Inferior parietal cortex (tissue), 1 donor: Measurements from ENCODE around the gene POFUT2.
A peak's percentile ranks its signal among the peaks of the same experiment; 100 is the strongest.
"Not testable (repeated sequence)": the region's sequence is repeated elsewhere in the genome, so short reads cannot be mapped to it uniquely, and the experiment has no call there.

ENCODE experiments used
- DNase-seq: peaks from one replicate; pipeline ENCODE4 v3.0.0-alpha.2; 2016; ENCODE audit errors: extremely low spot score

POFUT2 gene

DNA sequence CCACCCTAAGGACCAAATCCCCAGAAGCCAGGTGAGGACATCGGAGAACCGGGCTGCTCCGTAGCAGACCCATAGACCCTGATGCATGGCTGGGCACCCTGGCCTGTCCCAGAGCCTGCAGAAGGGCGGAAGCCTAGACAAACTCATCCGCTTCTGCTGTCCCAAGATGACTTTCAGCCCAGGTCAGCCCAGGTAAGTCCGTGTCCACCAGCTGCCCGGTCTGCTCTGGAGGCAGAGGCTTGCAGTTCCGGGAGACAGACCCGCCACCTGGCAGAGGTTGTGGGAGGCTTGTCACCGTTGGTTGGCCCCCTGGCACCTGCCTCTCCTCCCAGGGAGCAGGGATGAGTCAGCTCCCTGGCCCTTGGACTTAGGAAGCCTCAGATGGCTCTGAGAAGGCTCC, 22.8 kb upstream of the POFUT2 start:
- DNase-seq = no peak

DNA sequence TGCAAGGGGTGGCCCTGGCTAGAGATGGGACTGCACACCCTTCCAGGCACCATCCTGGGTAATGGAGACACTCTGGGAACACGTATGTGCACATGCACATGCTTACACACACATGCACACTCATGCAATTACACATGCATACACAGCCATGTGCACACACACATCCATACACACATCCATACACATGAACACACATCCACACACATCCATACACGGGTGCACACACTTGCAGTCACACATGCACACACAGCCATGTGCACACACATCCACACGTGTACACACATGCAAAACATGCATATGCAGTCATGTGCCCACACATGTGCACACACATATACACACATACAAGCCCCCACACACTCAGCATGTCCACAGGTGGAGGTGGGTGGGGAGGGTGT, 22.3 kb upstream of the POFUT2 start:
- DNase-seq = no peak

DNA sequence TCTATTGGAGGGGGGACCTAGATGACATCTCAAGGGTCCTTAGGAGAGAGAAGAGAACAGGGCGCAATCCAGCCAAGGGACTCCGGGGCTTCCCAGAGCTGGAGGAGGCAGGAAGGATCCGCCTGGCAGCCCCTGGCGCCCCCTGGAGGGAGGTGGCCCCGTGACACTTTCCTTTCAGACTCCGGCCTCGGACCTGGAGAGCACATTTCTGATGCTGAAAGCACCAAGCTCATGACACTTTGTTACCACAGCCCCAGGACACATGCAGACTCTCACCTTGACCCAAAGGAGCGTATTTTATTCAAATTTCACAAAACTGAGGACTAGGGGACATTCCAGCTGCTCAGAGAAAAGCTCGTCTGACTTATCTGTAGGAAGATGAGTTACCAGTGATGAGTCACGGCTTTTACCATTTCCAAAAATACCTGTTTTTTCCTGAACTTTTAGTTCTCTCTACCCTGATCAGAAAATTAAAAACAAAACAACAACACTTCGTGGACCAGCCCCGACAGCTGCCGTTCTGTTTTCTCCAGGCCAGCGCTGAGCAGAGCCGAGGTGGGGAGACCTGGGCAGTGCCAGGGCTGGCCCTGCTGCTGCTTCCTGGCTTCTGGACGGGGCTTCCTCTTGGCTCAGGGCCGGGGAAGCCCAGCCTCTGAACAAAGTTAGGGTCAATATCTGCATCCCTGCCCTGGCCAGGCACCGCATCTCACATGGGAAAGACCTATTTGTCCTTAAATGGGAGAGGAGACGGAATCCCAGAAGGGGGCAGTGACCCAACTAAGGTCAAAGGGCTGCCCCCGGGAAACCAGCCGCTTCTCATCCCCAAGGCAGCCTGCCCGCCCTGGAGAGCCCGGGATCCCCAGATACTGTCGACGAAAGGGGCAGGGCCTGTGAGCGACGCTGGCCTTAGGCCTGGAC, 21.6 kb upstream of the POFUT2 start:
- peak; percentile 33 for DNase-seq

DNA sequence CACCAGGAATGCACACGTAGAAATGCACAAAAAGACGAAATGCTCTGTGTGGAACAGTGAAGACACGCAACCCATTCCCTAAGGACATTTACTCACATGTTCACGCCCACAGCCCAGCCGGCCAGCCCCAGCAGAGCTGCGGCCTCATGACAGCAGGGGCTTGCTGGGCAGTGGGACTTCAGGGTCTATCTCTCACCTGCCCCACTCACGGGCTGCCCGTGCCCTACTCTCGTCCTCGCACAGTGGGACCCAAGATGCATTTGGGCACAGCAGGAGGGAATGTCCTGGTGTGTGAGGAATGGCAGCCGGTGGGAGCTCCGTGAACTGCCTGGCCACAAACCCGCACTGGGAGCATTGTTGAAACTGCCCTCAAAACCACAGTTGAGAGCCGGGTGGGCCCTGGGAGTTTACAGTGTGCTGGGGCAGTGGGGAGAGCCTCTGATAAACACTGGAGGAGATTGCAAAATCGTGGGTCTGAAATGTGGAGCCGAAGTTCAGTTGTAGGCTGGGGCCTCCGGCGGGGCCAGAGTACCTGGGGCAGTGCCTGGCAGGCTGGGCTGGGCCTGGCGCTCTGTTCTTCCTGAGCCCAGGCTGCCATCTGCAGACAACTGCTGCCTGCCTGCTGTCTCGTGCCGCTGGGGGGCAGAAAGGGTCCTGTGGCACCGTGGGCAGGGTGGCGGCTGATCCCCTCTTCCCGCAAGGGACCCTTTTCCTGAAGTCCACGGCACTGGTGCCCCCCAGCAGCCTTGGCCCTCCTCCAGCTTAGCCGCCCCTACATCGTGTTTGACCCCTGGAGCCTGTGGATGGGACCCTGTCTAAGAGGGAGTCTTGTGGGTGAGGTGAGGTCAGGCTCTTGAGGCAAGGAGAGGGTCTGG, 20.7 kb upstream of the POFUT2 start:
- DNase-seq = no peak

DNA sequence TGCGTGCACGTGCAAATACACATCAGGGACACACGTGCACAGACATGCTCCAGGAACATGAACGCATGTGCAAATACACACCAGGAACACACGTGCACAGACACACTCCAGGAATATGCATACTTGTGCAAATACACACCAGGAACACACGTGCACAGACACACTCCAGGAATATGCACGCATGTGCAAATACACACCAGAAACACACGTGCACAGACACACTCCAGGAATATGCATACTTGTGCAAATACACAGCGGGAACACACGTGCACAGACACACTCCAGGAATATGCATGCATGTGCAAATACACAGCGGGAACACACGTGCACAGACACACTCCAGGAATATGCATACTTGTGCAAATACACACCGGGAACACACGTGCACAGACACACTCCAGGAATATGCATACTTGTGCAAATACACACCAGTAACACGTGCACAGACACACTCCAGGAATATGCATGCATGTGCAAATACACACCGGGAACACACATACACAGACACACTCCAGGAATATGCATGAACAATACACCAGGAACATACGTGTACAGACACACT, 20.0 kb upstream of the POFUT2 start:
- DNase-seq = not testable (repeated sequence)

DNA sequence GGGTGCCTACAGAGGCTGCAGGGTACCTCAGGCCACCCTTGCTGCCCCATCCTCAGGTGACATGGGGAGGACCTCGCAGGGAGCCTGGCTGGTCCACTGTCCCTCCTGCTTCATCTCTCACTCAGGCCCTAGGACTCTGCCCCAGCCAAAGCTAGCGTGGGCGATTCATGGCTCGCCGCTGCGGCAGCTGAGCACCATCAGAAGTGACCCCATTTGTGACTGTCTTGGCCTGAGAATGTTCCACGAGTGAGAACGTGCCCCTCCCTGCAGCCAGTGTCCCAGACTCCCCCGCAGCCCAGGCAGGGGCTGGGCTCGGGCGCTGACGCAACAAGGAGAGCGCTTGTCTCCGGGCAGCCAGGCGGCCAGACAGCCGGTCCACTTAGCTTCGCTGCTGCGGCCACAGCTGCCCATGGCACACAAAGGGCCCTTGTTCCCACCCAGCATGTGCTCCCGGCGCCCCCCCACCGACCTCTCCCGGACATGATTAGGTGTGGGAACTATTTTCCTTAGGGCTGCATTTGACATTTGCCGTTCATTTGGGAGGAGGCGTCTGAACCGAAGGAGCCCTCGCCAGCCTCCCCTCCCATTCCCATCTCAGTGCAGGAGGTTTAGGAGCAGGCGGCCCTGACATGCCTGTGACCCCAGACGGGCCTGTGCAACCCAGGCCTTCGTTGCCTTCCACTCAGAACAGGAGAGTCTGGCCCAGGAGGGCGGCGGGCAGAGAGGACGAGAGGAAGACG, 19.3 kb upstream of the POFUT2 start:
- peak; percentile 78 for DNase-seq

DNA sequence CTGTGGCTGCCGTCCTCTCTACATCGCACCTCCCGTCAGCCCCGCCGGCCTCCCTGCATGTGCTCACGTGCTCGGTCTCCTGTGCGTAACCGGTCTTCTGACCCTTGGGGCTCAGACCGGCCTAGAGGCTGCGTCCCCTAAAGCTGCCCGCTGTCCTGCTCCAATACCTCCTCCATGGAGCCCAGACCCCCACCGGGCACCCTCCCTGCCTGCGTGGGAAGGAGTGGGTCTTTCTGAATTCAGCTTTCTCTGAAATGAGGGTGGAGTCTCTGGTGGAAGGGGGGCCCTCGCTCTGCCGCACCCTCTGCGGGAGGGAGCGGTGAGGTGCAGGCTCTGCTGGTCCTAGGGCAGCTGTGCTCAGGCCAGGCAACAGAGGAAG, 18.7 kb upstream of the POFUT2 start:
- no peak for DNase-seq

DNA sequence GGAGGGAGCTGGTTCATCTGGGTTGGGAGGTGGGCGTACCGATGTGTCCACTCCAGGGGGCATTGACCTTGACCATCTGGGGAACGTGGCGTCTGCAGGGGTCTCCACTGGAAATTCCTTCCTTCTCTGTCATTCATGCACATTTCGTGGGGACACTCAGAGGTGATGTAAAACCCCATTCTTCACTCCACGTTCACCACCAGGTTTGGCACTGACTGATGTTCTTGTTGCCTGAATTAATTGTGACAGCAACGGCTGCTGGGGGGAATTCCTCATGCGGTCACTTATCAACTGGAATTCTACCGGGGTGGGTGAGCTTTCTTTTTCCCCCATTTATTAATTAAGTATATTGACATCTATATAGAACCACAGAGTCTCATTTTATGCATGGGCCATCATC, 18.1 kb upstream of the POFUT2 start:
- DNase-seq = no peak

DNA sequence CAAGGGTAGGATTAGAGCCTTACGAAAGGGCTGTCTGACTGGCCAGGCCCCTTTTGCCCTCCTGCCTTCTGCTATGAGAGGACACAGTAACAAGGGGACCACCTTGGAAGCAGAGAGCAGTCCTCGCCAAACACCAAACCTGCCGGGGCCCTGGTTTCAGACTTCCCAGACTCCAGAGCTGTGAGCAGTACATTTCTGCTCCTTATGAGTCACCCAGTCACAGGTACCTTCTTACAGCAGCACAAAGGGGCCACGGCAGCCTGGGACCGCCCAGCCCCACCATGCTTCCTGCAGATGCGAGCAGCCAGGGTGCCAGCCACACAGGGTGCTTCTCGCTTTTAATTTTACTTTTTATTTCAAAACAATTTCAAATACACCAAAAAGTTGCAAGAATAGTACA, 17.2 kb upstream of the POFUT2 start:
- no peak for DNase-seq

DNA sequence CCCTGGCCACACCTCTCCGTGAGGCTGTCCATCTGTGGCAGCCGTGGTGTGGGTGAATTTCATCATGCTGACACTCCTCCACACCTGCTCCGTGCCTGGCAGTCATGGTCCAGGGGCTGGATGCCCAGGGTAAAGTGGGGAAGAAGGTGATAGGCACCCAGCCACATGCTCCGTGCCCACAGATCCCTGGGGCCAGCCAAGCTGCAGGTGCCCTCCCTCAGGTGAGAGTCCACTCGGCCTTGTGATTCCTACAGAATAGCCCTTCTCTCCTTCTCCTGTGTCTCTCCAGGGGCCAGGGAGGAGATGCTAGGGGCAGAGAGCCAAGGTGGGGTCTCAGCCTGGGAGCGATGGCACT, 16.8 kb upstream of the POFUT2 start:
- no peak for DNase-seq

DNA sequence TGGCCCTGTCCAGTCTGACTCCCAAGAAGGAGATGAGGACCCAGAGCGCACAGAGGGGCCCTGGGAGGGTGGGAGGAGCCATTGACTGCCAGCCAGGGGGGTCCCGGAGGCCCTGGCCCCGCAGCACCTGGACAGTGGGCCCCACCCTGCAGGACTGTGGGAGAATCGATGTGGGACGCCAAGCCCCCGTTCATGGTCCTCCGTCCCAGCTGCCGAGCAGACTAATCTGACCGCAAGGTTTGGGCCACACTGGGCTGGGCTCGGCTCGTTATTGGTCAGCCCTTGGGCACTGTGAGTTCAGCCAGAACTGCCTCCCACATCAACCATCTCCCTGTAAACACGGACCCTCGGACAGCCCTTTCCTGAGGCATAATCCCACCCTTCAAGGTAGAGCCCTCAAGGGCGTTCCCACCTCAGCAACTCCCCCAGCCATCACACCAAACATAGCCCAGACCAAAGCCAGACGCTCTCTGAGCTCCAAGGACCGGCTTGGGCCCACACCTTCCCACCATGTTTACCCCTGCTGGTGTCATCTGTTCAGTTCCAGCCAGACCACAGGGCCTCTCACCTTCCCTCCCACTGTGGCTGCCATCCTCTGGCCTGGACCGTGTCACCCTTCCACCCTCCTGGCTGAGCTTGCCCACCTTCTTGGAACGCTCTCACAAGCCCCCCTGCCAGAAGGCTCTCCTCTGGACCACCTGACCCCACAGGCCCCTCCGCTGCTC, 16.2 kb upstream of the POFUT2 start:
- no peak for DNase-seq

DNA sequence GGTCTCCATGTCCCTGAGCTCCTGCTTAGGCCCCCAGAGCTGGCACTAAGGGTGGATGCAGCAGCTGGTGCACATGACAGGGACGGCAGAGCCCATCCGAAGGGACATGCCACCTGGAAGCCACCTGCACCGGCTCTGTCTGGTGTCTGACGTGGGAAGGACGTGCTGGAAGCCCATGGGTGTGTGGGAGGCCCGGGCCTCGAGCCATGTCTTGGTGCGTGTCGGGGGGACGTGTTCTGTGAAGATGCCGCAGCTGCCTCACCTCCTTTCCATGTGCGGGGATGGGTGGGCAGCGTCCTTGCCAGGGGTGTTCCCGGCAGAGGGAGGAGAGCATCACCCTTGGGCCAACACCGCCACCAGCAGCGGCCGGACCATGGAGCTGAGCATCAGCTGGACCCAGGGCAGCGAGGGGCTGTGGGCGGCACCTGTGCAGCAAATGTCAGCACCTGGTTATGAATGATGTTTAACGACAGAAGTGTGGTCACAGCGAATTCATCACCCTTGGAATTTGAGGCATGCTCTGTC, 15.5 kb upstream of the POFUT2 start:
- no peak for DNase-seq

DNA sequence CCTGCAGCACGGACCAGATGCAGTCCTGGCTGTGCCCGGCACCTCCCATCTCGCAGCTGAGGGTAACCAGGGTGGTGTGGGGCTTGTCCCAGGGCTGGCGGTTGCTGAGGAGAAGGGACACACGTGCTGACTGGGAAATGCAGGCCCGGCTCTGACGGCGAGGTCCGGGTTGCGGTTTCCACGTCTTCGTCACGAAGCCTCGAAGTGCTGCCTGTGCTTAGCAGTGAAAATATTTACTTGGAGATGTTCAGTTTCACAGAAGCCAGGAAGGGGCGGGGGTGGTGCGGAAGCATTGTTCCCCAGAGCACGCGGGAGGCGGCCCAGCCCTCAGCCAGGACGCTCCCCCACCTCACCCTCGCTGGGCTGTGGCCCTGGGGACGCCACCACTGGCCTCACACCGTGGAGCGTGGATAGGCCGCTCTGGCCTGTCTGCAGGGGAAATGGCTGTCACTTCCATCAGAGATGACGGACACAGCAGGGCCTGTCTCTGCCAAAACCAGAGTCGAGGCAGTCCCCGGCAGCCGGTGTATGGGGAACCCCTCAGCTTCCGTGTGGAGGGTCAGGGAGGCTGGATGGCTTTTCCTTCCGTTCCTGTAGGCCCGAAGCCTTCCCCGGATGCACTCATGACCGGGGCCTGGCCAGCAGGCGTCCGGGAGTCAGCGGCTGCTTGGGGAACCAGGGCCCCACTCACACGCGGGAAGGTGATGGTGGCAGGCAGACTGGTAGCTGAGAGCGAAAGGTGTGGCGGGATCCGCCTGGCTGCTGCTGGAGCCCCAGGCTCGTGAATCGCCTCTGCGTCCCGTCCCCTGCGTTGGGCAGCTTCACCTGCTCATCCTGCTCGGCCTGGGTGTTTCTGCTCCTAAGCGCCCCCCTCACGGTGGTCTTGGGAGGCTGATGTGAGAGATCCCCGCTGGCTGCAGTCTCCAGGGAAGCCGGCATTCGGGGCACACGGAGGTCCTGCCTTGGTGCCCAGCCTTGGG, 14.7 kb upstream of the POFUT2 start:
- DNase-seq = no peak

DNA sequence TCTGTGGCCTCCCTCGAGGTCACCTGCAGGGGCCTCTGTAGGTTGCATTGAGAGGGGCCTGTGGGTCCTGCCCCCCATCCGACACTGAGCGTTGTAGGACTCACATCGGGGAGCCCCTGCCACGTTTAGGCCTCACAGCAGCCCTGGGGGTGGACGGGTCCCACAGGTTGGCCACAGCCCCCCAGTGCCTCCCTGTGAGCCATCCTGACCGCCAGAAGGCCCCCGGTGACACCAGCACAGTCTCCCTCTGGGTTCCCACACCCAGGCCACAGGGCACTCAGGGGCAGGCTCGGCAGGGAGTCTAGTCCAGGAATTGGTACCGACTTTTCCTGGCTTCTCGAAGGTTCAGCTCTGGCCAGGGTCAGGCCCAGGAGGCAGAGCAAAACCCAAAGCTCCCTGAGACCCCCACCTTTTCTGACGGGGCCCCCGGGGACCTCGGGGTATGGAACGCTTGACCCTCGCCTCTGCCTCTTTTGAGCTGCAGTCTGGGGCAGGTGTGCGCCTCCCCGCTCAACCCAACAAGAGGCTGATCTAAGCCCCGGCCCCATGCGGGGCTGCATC, 13.9 kb upstream of the POFUT2 start:
- no peak for DNase-seq

DNA sequence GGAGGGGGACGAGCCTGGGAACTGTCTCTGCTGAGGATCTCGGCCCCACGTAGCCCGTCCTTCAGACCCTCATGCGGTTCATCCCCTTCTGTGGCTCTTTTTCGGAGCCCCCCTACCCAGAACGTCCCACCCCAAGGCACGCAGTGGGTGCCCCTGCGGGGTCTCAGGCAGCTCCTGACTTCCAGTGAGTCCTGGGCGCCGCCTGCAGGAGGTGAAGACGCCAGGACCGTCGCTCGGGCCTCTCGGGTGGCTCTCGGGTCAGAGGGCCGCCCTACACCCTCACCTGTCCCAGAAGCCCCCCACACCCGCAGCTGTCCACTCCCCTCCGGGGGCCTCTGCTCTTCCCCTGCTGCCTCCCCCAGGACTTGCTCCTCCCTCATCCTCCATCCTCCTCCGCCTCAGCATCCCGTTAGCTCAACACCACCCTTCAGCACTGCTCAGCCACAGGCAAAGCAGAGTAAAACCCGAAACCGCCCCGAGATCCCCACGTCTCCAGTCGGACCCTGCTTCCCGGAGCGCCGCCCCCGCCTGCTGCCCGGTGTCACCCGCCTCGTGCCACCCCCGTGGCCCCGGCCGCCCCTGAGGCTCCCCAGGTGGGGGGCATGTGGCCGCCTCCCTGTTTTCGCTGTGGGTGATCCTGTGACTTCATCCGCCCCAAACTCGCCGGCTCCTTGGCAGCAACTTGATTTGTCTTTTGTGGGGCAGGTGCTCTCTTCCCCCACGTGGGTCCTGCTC, 13.3 kb upstream of the POFUT2 start:
- DNase-seq = no peak

DNA sequence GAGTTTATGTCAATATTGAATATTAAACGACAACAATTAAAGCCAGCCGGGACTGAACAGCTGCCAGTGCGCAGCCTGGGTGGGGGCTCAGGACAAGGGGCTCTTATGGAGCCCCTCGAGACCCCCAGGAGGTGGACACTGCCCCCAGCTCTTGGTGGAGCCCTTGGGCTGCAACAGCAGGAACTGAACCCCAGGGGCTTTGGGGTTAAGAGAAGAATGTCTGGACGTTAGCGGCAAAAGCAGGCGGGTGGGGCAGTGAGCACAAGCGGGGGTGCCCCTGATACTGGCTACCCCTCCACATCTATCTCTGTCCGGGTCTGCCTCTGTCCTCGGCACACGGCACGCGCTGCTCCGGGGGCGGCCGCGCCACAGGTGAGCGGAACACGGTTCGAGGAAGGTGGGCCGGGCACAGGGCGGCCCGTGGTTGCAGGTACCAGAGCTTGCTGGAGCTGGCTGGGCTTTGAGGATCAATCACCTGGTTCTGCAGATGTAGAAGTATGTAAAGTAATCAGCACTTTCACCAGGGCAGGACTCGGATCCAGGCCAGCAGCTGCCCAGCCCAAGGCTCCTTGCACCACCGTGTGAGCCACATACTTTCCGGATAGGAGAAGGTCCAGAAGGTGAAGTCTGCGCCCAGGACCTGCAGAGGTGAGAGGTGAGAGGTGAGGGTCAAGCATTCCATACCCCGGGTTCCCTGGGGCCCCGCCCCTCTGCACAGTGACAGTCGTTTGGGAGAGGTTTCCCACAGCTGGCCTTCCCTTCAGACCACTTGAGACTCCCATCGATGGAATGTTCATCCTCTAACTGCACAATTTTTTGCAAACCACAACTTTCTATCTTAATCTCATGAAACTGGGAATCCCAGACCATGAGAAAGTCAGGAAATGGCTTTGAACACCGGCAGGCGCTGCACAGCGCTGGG, 12.4 kb upstream of the POFUT2 start:
- no peak for DNase-seq

DNA sequence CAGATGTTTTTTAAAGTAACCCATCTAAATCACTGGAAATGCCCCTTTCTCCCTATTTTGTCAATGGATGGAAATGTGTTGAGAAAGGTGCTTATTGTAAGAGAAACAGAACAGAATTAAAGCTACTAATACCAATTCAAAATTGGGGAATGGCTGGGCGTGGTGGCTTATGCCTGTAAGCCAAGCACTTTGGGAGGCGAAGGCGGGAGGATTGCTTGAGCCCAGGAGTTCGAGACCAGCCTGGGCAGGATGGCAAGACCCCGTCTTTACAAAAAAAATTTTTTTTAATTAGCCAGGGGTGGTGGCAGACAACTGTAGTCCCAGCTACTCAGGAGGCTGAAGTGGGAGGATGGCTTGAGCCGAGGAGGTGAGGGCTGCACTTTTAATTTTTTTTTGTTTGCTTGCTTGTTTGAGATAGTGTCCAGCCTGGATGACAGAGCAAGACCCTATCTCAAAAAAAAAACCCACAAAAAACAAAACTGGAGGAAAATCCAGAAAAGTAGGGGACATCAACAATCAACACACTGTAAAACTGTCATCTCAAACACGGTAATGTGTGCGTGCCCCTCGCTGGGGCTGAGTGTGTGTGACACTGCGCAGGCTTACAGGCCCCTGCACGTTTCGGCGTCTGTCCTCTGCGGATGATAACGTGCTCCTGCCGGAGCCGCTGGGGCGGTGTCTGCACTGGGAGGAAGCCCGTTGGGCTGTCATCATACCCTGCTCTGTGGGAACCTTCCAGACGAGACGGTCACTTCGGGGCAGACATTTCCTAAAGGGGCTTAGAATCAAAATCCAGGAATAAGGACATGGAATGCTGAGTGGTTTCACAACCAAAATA, 11.6 kb upstream of the POFUT2 start:
- no peak for DNase-seq
